GM18499 (cell line): ENCODE data around the gene RAP2A.

Experiments used
- ATAC-seq: cut with Tn5 transposase; IDR thresholded peaks from one replicate; pipeline ENCODE4 v1.9.1; 2021; ENCODE audit warnings: moderate number of reproducible peaks; ENCODE audit not compliant: insufficient read depth, unreplicated experiment

Gene RAP2A

DNA sequence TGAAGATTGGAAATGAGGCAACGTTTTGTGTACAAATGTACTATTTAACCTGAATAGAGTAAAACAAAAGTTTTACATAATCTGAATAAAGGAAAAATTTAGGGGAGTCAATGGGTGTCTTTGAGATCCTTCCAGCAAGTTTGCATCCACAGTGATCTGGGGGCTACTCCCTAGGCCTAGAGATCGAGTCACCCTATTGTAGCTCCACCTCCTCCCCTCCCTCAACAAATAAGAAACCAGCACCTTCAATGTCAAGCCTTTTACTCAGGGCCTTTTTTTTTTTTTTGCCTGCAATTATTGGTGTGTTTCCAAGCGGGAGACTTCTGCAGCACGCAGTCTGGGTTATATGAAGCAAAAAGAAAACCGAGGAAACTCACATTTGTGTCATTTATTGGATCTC is 16.3 kb upstream of the RAP2A start:
- ATAC-seq: no peak

- ATAC-seq: no peak
These were observed 11.6 kb upstream of the RAP2A start for GRCh38 chr13:97422118-97423054.

DNA sequence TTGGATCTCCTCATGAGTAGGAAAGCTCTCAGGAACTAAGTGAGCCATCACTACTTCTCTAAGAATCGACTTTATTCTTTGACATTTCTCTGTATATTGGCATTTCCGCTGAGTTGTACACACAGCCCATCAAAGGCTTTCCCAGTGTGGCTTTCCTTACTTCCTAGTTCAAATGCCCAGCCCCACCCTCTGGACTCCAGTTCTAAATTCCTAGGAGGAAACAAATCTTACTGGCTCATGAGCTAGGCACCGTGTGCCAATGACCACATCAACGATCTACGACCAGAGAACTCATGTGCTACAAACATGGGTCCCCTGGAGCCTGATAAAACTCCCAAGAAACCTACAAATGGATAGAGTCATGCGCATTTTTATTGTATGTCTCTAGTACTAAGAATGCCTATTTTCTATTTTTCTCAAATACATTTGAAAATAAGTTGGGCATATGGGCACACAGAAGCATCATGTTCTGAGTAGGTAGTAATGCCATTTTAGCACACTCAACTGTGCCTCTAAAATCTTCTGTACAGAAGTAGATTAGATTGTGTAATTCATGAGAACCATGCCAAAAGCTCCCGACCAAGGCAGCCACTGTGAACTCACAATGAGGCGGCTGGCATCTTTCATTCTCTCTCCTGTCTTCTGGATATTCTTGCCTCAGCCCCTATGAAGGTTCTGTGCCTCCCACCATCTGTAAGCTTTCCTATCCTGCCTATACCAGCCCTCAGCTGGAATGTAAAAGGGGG is 10.5 kb upstream of the RAP2A start:
- no peak for ATAC-seq

GRCh38 chr13:97425590-97425989 is 8.4 kb upstream of the RAP2A start:
- no peak for ATAC-seq

DNA sequence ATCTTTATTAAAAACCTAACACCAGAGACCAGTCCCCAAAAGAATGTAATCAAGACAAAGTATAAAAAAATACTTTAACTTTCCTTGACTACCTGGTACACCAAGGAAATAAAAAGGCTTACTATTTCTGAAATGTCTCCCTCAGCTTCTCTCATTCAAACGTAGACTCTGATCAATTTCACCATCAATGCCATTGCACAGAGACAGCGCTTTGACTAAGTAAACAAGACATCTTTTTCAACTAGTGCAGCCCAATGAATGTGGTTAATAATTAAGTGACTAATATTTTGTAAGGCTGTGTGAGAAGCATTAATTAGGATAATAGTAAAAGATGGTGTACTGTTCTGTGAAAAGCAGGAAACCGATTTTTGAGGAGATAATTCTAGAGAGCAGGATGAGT is 7.3 kb upstream of the RAP2A start:
- no peak for ATAC-seq

DNA sequence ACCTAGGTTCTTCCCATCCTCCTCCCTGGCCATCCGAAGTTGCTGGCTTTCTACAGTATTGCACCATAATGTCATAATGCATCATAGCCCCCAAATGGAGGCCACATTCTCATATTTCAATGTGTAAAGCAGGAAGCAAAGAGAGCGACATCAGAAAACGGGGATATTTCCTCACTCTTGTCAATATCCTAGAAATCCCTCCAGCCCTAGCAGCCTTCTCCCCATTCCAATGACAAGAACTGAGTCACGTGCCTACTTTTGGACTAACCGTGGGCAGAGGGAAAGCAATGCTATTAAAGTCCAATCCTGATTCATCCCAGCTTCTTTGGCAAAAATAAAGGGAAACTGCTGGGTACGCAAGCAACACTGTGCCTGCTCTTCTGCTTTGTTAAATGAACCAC is 4.3 kb upstream of the RAP2A start:
- ATAC-seq: no peak

- ATAC-seq: no peak
These were observed 3.7 kb upstream of the RAP2A start for GRCh38 chr13:97430296-97430695.

DNA sequence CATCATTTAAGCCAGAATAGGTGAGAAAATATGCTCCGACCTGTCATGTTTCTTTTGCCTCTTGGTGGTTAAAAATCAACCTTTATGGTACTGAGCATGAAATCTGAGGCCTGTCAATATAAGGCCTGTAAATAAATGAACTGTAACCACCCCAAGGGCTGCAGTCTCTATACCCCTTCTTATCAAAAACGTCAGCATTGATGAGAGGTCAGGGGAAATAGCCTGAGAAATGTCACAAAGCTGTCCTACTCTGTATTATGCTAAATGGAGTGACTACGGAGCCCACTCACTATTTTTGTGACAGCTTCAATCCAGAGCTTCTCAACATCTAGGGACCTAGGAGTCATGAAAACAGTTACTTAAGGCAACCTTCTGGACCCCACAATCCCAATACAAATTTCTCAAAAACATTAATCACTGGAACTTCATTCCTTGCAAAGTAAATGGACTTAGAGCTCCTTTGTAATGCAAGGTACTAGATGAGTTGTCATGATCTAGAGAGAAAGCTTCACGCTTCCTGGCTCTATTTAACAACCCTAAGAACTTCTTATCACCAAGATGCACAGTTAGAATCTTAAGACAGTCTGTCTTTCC is 2.7 kb upstream of the RAP2A start:
- ATAC-seq: no peak

DNA sequence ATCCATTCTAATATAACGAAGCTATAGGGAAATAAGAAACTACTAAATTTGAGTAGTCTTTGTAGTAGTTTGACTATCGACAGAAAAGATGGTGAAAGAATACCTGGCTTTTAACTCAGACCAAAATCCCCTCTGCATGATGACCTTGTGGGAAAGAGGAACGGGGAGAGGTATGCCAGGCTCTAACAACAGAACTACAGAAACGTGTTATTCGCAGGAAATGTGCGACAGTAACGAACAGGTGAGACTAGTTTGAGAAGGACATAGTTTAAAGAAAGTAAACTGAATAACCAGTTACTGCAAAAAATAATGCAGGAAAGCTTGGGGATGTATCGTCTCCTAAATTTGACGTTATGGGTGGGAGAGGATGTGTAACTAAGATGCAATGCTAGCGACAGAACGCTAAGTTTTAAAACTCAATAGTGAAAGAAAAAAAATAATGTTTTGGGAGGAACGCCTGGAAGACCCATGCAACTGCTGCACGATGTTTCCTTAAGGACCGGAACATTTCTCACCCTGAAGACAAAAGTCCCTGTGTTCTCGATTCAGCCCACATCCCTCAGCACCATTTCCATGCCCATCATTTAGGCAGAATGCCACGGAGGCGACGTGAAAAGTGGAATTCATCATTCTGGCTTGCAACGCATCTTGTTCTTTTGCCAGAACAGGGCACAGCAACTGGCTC is 1.6 kb upstream of the RAP2A start:
- no peak for ATAC-seq

- peak; percentile 91 for ATAC-seq
These were observed 847 bp upstream of the RAP2A start for GRCh38 chr13:97432917-97433726.

- no peak for ATAC-seq
These were observed 630 bp downstream of the RAP2A start for GRCh38 chr13:97434397-97435201.

GRCh38 chr13:97435323-97435722 is 1.4 kb downstream of the RAP2A start:
- no peak for ATAC-seq

GRCh38 chr13:97435794-97436193 is 1.8 kb downstream of the RAP2A start:
- ATAC-seq: no peak

DNA sequence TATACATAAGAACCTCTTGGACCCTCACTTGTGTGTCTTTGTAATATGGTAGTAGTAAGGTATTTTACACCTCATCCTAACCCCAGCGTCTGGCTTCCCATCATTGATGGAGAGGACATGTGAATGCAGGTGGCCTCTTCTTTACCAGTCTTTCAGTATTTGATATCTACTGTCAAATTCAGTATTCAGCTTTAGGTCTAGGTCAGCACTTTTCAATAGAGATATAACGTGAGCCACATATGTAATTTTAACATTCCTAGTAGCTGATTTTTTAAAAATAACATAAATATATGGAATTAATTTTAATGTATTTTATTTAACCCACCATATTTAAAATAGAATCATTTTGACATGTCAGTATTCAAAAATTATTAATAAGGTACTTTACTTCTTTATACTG is 2.9 kb downstream of the RAP2A start:
- ATAC-seq: no peak

DNA sequence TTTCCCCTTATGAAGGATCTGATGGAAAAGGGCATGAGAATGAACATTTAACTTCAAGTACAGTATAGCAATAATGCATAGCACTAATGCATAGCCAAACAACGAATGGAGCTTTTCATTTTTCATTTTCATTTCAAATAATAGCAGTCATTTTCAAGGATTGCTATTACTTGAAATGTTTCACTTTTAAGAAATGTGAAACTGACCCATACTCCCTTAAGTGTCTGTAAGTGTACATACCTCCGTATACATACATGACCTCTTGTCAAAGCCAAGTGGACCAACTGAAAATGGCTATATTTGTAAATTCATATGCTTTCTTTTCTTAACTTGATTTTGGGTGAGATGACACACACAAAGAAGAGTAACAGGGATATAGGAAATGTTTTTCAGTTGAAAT is 3.8 kb downstream of the RAP2A start:
- ATAC-seq: no peak

GRCh38 chr13:97438856-97439595 is 5.1 kb downstream of the RAP2A start:
- no peak for ATAC-seq

- no peak for ATAC-seq
These were observed 6.7 kb downstream of the RAP2A start for GRCh38 chr13:97440598-97441170.

GRCh38 chr13:97441368-97441767 is 7.4 kb downstream of the RAP2A start:
- no peak for ATAC-seq
